Lung (tissue), 12 donors: Measurements from ENCODE around the gene XPO5. TPM values are rescaled to one million over a fixed set of nuclear protein-coding genes. Genes with fewer than 3 reads are reported as not detected.
"Not testable (repeated sequence)": the region's sequence is repeated elsewhere in the genome, so short reads cannot be mapped to it uniquely, and the experiment has no call there.

Experiments used
- ATAC-seq: fragments of 200-7000 bp; cut with Tn5 transposase; one replicate; pipeline ENCODE4 v1.9.1; 2020; ENCODE audit warnings: moderate number of reproducible peaks; ENCODE audit not compliant: insufficient read depth, low FRiP score
- DNase-seq, 3 donors: peaks; one replicate each; pipeline ENCODE4 v3.0.0-alpha.2; 2013 to 2017
- H3K27ac ChIP-seq, 2 donors: one replicate each; pipeline ENCODE4 v1.5.1; 2013; ENCODE audit warnings: mild to moderate bottlenecking in 2 of 2, moderate library complexity in 2 of 2, control low read depth in 1 of 2, inconsistent platforms in 1 of 2, low read depth in 1 of 2, low read length in 1 of 2
- H3K27me3 ChIP-seq, 3 donors: one replicate each; pipeline ENCODE4 v1.5.1; 2013; ENCODE audit warnings: low read length in 2 of 3; ENCODE audit not compliant: control insufficient read depth in 3 of 3, insufficient read depth in 3 of 3
- H3K36me3 ChIP-seq, 4 donors: one replicate each; pipeline ENCODE4 v1.5.1; 2013; ENCODE audit warnings: low read length in 4 of 4, mild to moderate bottlenecking in 1 of 4, moderate library complexity in 1 of 4; ENCODE audit not compliant: control insufficient read depth in 4 of 4, insufficient read depth in 4 of 4
- H3K4me1 ChIP-seq, 5 donors: one replicate each; pipeline ENCODE4 v1.5.1; 2013; ENCODE audit warnings: low read length in 5 of 5, mild to moderate bottlenecking in 2 of 5, moderate library complexity in 1 of 5; ENCODE audit not compliant: control insufficient read depth in 5 of 5, insufficient read depth in 5 of 5
- H3K4me3 ChIP-seq: one replicate; pipeline ENCODE4 v1.5.1; 2013; ENCODE audit warnings: mild to moderate bottlenecking, control low read depth, moderate library complexity
- H3K9ac ChIP-seq, 2 donors: one replicate each; pipeline ENCODE4 v1.5.1; 2013; ENCODE audit warnings: low read length in 2 of 2, control low read depth in 1 of 2; ENCODE audit not compliant: insufficient read depth in 1 of 2
- H3K9me3 ChIP-seq, 4 donors: one replicate each; pipeline ENCODE4 v1.5.1; 2013; ENCODE audit warnings: low read length in 3 of 4, mild to moderate bottlenecking in 1 of 4, moderate library complexity in 1 of 4; ENCODE audit not compliant: control insufficient read depth in 4 of 4, insufficient read depth in 3 of 4
- WGBS, 2 donors: extraction: QIAGEN DNeasy Blood & Tissue Kit; methylation state at CpG; one replicate each; pipeline ENCODE4 v1.1.7; 2013; 5-methylcytosine and 5-hydroxymethylcytosine counted together
- polyA plus RNA-seq, 2 donors: library from polyadenylated mRNA; stranded (reverse); fragments of 200-250 nt; gene quantifications; one replicate each; pipeline ENCODE4 v1.2.1, GENCODE V29; 2013
- total RNA-seq, 2 donors: library from RNA; depleted of rRNA in 1 of 2; stranded (reverse); fragments of >200 nt in 1 of 2; gene quantifications; one replicate each; pipeline ENCODE4 v1.2.1, GENCODE V29; 2014 to 2021
- TF ChIP-seq, protein P1 (sequence below): IDR thresholded peaks from 2 replicates; pipeline ENCODE4 v1.5.1; 2012; ENCODE audit warnings: mild to moderate bottlenecking; ENCODE audit errors: control extremely low read depth, extremely low read depth
- donor health status: control.
- donor health status: control.
- donor health status: Bipolar disorder and iron deficiency.
- donor health status: healthy.
- donor health status: DM: yes; HTN: yes; CAD: no.

Gene XPO5
- total and polyA plus RNA-seq, 4 donors = 9.3 to 30.1 (median 16.3) TPM

DNA sequence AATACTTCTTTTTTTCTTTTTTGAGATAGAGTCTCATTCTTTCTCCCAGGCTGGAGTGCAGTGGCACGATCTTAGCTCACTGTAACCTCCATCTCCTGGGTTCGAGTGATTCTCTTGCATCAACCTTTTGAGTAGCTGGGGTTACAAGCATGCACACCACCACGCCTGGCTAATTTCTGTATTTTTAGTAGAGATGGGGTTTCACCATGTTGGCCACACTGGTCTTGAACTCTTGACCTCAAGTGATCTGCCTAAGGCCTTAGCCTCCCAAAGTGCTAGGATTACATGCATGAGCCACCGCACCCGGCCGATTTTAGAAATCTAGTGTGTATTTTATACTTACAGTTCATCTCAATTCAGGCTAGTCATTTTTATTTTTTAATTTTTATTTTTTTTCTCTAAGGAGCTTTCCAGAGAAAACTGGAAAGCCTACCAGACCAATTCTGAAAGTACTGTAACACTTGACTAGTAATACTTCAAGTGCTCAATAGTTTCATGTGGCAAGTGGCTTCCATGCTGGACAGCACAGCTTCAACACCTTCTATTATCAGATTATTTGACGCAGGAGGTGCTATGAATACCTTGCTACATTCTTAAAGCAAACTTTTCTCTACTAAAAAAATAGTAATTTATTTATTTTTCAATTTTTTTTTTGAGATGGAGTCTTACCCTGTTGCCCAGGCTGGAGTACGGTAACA is 33.9 kb downstream of the XPO5 start:
- WGBS, 2 donors = 95 to 97% methylated on average over 8 of the region's 8 CpGs
- H3K36me3 ChIP-seq = peaks cover 3 to 28% (median 12%) of the 10 kb centered on the region in 4 donors
- TF ChIP-seq, protein P1, sequence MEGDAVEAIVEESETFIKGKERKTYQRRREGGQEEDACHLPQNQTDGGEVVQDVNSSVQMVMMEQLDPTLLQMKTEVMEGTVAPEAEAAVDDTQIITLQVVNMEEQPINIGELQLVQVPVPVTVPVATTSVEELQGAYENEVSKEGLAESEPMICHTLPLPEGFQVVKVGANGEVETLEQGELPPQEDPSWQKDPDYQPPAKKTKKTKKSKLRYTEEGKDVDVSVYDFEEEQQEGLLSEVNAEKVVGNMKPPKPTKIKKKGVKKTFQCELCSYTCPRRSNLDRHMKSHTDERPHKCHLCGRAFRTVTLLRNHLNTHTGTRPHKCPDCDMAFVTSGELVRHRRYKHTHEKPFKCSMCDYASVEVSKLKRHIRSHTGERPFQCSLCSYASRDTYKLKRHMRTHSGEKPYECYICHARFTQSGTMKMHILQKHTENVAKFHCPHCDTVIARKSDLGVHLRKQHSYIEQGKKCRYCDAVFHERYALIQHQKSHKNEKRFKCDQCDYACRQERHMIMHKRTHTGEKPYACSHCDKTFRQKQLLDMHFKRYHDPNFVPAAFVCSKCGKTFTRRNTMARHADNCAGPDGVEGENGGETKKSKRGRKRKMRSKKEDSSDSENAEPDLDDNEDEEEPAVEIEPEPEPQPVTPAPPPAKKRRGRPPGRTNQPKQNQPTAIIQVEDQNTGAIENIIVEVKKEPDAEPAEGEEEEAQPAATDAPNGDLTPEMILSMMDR = no peak

DNA sequence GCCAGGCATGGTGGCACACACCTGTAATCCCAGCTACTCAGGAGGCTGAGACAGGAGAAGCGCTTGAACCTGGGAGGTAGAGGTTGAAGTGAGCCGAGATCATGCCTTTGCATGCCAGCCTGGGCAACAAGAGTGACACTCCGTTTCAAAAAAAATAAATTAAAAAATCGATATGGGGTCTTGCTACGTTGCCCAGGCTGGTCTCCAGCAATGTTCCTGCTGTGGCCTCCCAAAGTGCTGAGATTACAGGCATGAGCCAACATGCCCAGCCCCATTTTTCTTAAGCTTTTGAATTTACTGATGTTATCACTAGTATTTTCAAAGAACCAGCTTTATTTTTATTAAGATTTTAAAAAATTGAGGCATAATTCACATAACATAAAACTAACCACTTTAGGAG is 35.3 kb downstream of the XPO5 start:
- 97 to 99% methylated on average over 5 of the region's 5 CpGs for WGBS, 2 donors

More for the DNA sequence above, 33.9 kb downstream of the XPO5 start:
- no peaks in the 10 kb centered on the region for H3K4me1 ChIP-seq
- H3K9ac ChIP-seq = no peak overlapping the region
- ATAC-seq (no peak), DNase-seq (no peak)
- no peak overlapping the region for H3K4me3 ChIP-seq
- no peak overlapping the region for H3K27ac ChIP-seq
- H3K27me3 ChIP-seq = no peaks in the 10 kb centered on the region
- H3K9me3 ChIP-seq = no peaks in the 10 kb centered on the region

DNA sequence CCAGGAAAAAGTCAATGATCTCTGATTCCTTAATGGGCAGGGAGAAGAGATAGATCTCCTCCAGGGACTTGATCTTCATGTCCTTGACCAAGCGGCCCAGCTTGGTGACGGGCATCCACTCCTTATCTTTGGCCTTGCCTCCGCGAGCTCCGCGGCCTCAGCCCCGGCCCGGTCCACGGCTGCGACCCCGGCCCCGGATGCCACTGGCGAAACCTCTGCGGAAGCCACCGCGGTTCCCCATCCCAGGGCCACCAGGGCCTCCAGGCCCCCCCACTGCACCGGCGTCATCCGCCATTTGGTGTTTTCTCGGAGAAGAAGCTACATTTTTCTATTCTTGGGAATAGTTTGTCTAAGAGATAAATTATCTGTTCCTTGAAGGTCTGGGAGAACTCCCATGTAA is 36.4 kb downstream of the XPO5 start:
- DNase-seq = not testable (repeated sequence)
- peaks cover 3 to 14% (median 9%) of the 10 kb centered on the region in 4 donors for H3K36me3 ChIP-seq

More for the DNA sequence above, 35.3 kb downstream of the XPO5 start:
- ATAC-seq (no peak), DNase-seq (no peak)
- no peak overlapping the region for H3K9ac ChIP-seq
- H3K36me3 ChIP-seq = peaks cover 3 to 18% (median 11%) of the 10 kb centered on the region in 4 donors
- no peaks in the 10 kb centered on the region for H3K9me3 ChIP-seq
- no peak overlapping the region for H3K4me3 ChIP-seq
- no peaks in the 10 kb centered on the region for H3K4me1 ChIP-seq
- H3K27me3 ChIP-seq = no peaks in the 10 kb centered on the region
- H3K27ac ChIP-seq = no peak overlapping the region
- TF ChIP-seq, protein P1 = no peak

DNA sequence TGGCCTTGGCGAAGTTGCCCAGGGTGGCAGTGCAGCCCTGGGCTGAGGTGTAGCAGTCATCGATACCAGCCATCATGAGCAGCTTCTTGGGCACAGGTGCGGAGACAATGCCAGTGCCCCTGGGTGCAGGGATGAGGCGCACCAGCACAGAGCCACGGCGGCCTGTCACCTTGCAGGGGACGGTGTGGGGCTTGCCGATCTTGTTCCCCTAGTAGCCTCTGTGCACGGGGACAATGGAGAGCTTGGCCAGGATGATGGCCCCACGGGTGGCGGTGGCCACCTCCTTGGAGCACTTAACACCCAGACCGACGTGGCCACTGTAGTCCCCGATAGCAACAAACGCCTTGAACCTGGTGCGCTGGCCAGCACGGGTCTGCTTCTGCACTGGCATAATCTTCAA is 36.9 kb downstream of the XPO5 start:
- peaks cover 3 to 17% (median 9%) of the 10 kb centered on the region in 4 donors for H3K36me3 ChIP-seq
- not testable (repeated sequence) for H3K27ac ChIP-seq, H3K27me3 ChIP-seq, DNase-seq, H3K4me3 ChIP-seq, ATAC-seq, H3K9me3 ChIP-seq, H3K4me1 ChIP-seq, H3K9ac ChIP-seq
- WGBS, 2 donors = 96 to 98% methylated on average over 14 to 15 of the region's 17 CpGs

More for the DNA sequence above, 36.4 kb downstream of the XPO5 start:
- not testable (repeated sequence) for ATAC-seq, H3K27me3 ChIP-seq, H3K9me3 ChIP-seq, H3K4me1 ChIP-seq, H3K9ac ChIP-seq, H3K4me3 ChIP-seq, H3K27ac ChIP-seq
- 97 to 98% methylated on average over 20 of the region's 20 CpGs for WGBS, 2 donors
